Lower leg skin (tissue), 3 donors: ENCODE results near the gene OR2B2.

ENCODE experiments used
- POLR2A ChIP-seq, 2 donors: fragments of 450-650 bp; IDR thresholded peaks; one replicate each; pipeline ENCODE4 v1.6.1; 2016 to 2017; ENCODE audit warnings: antibody characterized with exemption in 2 of 2, mild to moderate bottlenecking in 1 of 2, moderate library complexity in 1 of 2
- TF ChIP-seq, protein P1 (sequence below), 3 donors: fragments of 450-650 bp; IDR thresholded peaks; one replicate each; pipeline ENCODE4 v1.5.1; 2016; ENCODE audit warnings: antibody characterized with exemption in 3 of 3, mild to moderate bottlenecking in 3 of 3, moderate library complexity in 2 of 3

DNA sequence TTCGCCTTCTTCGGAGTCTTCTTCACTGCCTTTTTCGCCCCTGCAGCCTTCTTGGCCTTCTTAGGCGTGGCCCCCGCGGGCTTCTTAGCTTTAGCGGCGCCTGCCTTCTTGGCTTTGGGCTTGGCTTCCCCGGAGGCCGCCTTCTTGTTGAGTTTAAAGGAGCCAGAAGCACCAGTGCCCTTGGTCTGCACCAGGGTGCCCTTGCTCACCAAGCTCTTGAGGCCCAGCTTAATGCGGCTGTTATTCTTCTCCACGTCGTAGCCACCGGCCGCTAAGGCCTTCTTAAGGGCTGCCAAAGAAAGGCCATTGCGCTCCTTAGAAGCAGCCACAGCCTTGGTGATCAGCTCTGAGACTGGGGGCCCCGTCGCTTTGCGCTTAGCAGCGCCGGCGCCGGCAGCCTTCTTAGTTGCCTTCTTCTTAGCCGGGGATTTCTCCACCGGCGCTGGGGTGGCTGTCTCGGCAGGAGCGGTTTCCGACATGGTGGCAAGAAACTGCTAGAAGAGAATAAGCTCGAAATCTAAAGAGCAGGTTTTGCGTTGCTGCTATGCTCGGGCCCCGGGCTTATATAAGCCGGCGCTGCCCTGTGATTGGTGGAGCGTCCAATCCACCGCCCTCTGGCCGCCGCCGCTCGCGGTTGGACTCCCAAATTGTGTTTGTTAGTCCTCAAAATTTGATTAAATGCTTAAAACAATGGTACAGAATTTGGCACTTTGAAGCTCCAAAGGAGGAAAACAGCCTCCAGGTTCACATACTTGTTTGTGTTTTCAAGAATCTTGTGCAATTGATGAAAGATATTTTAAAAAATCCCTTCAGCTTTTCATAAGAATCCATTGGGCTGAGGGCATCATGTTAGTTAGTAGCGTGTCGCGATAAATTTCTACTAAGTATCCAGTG lies 44.9 kb downstream of the OR2B2 start:
- TF ChIP-seq, protein P1, sequence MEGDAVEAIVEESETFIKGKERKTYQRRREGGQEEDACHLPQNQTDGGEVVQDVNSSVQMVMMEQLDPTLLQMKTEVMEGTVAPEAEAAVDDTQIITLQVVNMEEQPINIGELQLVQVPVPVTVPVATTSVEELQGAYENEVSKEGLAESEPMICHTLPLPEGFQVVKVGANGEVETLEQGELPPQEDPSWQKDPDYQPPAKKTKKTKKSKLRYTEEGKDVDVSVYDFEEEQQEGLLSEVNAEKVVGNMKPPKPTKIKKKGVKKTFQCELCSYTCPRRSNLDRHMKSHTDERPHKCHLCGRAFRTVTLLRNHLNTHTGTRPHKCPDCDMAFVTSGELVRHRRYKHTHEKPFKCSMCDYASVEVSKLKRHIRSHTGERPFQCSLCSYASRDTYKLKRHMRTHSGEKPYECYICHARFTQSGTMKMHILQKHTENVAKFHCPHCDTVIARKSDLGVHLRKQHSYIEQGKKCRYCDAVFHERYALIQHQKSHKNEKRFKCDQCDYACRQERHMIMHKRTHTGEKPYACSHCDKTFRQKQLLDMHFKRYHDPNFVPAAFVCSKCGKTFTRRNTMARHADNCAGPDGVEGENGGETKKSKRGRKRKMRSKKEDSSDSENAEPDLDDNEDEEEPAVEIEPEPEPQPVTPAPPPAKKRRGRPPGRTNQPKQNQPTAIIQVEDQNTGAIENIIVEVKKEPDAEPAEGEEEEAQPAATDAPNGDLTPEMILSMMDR (IDR thresholded peaks at IDR 0.05): no peak
- no peak for TF ChIP-seq POLR2A (IDR thresholded peaks at IDR 0.05)
